K562 (cell line): ENCODE results near the gene C20orf173. TPM values are rescaled to one million over a fixed set of nuclear protein-coding genes. Genes with fewer than 3 reads are reported as not detected.

ENCODE experiments used
- polyA plus RNA-seq, 8 experiments: library from polyadenylated mRNA; depleted of rRNA in 4 of 8; stranded (reverse) in 5 of 8; unstranded in 3 of 8; fragments of >200 nt; fragmentation: Nextera tagmentation in 2 of 8; fragmentation: Illumina TruSeq in 1 of 8; extraction: Ambion mirVana in 2 of 8; extraction: Trizol in 1 of 8; gene quantifications; 2 replicates each; pipeline versions ENCODE4 v1.2.1 to v1.2.3, GENCODE V29; 2011 to 2014; ENCODE audit warnings: inconsistent platforms in 1 of 8, missing spikeins in 1 of 8
- total RNA-seq, 7 experiments: library from RNA; depleted of rRNA in 6 of 7; stranded (reverse); fragments of >200 nt in 6 of 7; fragmentation: Illumina TruSeq in 2 of 7; extraction: Trizol in 2 of 7; gene quantifications; 2 replicates each; pipeline versions ENCODE4 v1.2.1 to v1.2.3, GENCODE V29; 2011 to 2021; ENCODE audit warnings: low replicate concordance in 1 of 7

C20orf173 gene
- total and polyA plus RNA-seq, 9 of the 15 experiments (the other 6 are each of a cell fraction or from before 2014, with no cell fraction given) = not detected

Other genes starting within 250 kb of the C20orf173 start
Only the 7 nearest of the 13 such genes appear.
- 33.8 and 50.9 TPM in 2 replicates for gene UQCC1, start 117.7 kb downstream of the C20orf173 start, total RNA-seq (2014; rRNA removed)
- 37.3 and 37.4 TPM in 2 replicates for gene UQCC1, start 117.7 kb downstream of the C20orf173 start, total RNA-seq (2014; rRNA removed; fragmentation: Illumina TruSeq; extraction: Trizol)
- gene UQCC1, start 117.7 kb downstream of the C20orf173 start, total RNA-seq (2015; rRNA removed; fragmentation: Illumina TruSeq; extraction: Trizol) = 37.7 and 38.9 TPM in 2 replicates
- 50.0 and 58.5 TPM in 2 replicates for gene UQCC1, start 117.7 kb downstream of the C20orf173 start, total RNA-seq (2021)
- gene UQCC1, start 117.7 kb downstream of the C20orf173 start, polyA plus RNA-seq (2011; rRNA removed) = 59.9 and 72.3 TPM in 2 replicates
- gene UQCC1, start 117.7 kb downstream of the C20orf173 start, polyA plus RNA-seq (2014; fragmentation: Illumina TruSeq; extraction: Trizol) = 58.1 and 68.6 TPM in 2 replicates
- gene UQCC1, start 117.7 kb downstream of the C20orf173 start, polyA plus RNA-seq (2014; fragmentation: Nextera tagmentation; extraction: Ambion mirVana) = 10 to 100 TPM; 31.9 to 67.9 TPM
- 58.9 and 72.2 TPM in 2 replicates for gene UQCC1, start 117.7 kb downstream of the C20orf173 start, polyA plus RNA-seq (2014; rRNA removed)
- not detected in 2 replicates for gene GDF5, start 91.4 kb downstream of the C20orf173 start, total RNA-seq (2014; rRNA removed)
- gene GDF5, start 91.4 kb downstream of the C20orf173 start, total RNA-seq (2014; rRNA removed; fragmentation: Illumina TruSeq; extraction: Trizol) = not detected in 2 replicates
- gene GDF5, start 91.4 kb downstream of the C20orf173 start, total RNA-seq (2015; rRNA removed; fragmentation: Illumina TruSeq; extraction: Trizol) = not detected in 2 replicates
- gene GDF5, start 91.4 kb downstream of the C20orf173 start, total RNA-seq (2021) = not detected in 2 replicates
- not detected in 2 replicates for gene GDF5, start 91.4 kb downstream of the C20orf173 start, polyA plus RNA-seq (2011; rRNA removed)
- gene GDF5, start 91.4 kb downstream of the C20orf173 start, polyA plus RNA-seq (2014; fragmentation: Illumina TruSeq; extraction: Trizol) = not detected in 2 replicates
- gene GDF5, start 91.4 kb downstream of the C20orf173 start, polyA plus RNA-seq (2014; fragmentation: Nextera tagmentation; extraction: Ambion mirVana) = under 1 TPM in 1 of 2 experiments, not detected in 1; 0.01 TPM
- gene GDF5, start 91.4 kb downstream of the C20orf173 start, polyA plus RNA-seq (2014; rRNA removed) = not detected in 2 replicates
- gene CEP250, start 74.1 kb downstream of the C20orf173 start, total RNA-seq (2014; rRNA removed) = 20.6 and 31.4 TPM in 2 replicates
- gene CEP250, start 74.1 kb downstream of the C20orf173 start, total RNA-seq (2014; rRNA removed; fragmentation: Illumina TruSeq; extraction: Trizol) = 20.5 and 21.5 TPM in 2 replicates
- gene CEP250, start 74.1 kb downstream of the C20orf173 start, total RNA-seq (2015; rRNA removed; fragmentation: Illumina TruSeq; extraction: Trizol) = 25.9 and 27.3 TPM in 2 replicates
- gene CEP250, start 74.1 kb downstream of the C20orf173 start, total RNA-seq (2021) = 35.7 and 41.9 TPM in 2 replicates
- gene CEP250, start 74.1 kb downstream of the C20orf173 start, polyA plus RNA-seq (2011; rRNA removed) = 10.1 and 12.1 TPM in 2 replicates
- 16.9 and 17.2 TPM in 2 replicates for gene CEP250, start 74.1 kb downstream of the C20orf173 start, polyA plus RNA-seq (2014; fragmentation: Illumina TruSeq; extraction: Trizol)
- 1 to 10 TPM; 2.5 to 2.6 TPM for gene CEP250, start 74.1 kb downstream of the C20orf173 start, polyA plus RNA-seq (2014; fragmentation: Nextera tagmentation; extraction: Ambion mirVana)
- 20.0 and 21.2 TPM in 2 replicates for gene CEP250, start 74.1 kb downstream of the C20orf173 start, polyA plus RNA-seq (2014; rRNA removed)
- 121 and 137 TPM in 2 replicates for gene ERGIC3, start 12.4 kb upstream of the C20orf173 start, total RNA-seq (2014; rRNA removed)
- gene ERGIC3, start 12.4 kb upstream of the C20orf173 start, total RNA-seq (2014; rRNA removed; fragmentation: Illumina TruSeq; extraction: Trizol) = 117 and 147 TPM in 2 replicates
- 155 and 160 TPM in 2 replicates for gene ERGIC3, start 12.4 kb upstream of the C20orf173 start, total RNA-seq (2015; rRNA removed; fragmentation: Illumina TruSeq; extraction: Trizol)
- gene ERGIC3, start 12.4 kb upstream of the C20orf173 start, total RNA-seq (2021) = 176 and 184 TPM in 2 replicates
- gene ERGIC3, start 12.4 kb upstream of the C20orf173 start, polyA plus RNA-seq (2011; rRNA removed) = 261 and 327 TPM in 2 replicates
- 201 and 212 TPM in 2 replicates for gene ERGIC3, start 12.4 kb upstream of the C20orf173 start, polyA plus RNA-seq (2014; fragmentation: Illumina TruSeq; extraction: Trizol)
- 100 to 1,000 TPM; 243 to 278 TPM for gene ERGIC3, start 12.4 kb upstream of the C20orf173 start, polyA plus RNA-seq (2014; fragmentation: Nextera tagmentation; extraction: Ambion mirVana)
- gene ERGIC3, start 12.4 kb upstream of the C20orf173 start, polyA plus RNA-seq (2014; rRNA removed) = 153 TPM in 2 replicates
- 5.3 and 6.4 TPM in 2 replicates for gene SPAG4, start 86.2 kb upstream of the C20orf173 start, total RNA-seq (2014; rRNA removed)
- 2.0 and 2.8 TPM in 2 replicates for gene SPAG4, start 86.2 kb upstream of the C20orf173 start, total RNA-seq (2014; rRNA removed; fragmentation: Illumina TruSeq; extraction: Trizol)
- 1.5 and 3.4 TPM in 2 replicates for gene SPAG4, start 86.2 kb upstream of the C20orf173 start, total RNA-seq (2015; rRNA removed; fragmentation: Illumina TruSeq; extraction: Trizol)
- 7.2 and 9.6 TPM in 2 replicates for gene SPAG4, start 86.2 kb upstream of the C20orf173 start, total RNA-seq (2021)
- 11.4 and 12.2 TPM in 2 replicates for gene SPAG4, start 86.2 kb upstream of the C20orf173 start, polyA plus RNA-seq (2011; rRNA removed)
- 3.0 and 3.6 TPM in 2 replicates for gene SPAG4, start 86.2 kb upstream of the C20orf173 start, polyA plus RNA-seq (2014; fragmentation: Illumina TruSeq; extraction: Trizol)
- 1 to 10 TPM; 1.6 to 4.6 TPM for gene SPAG4, start 86.2 kb upstream of the C20orf173 start, polyA plus RNA-seq (2014; fragmentation: Nextera tagmentation; extraction: Ambion mirVana)
- gene SPAG4, start 86.2 kb upstream of the C20orf173 start, polyA plus RNA-seq (2014; rRNA removed) = 6.8 and 8.4 TPM in 2 replicates
- 54.4 and 83.8 TPM in 2 replicates for gene CPNE1, start 135.2 kb upstream of the C20orf173 start, total RNA-seq (2014; rRNA removed)
- gene CPNE1, start 135.2 kb upstream of the C20orf173 start, total RNA-seq (2014; rRNA removed; fragmentation: Illumina TruSeq; extraction: Trizol) = 39.7 and 42.2 TPM in 2 replicates
- gene CPNE1, start 135.2 kb upstream of the C20orf173 start, total RNA-seq (2015; rRNA removed; fragmentation: Illumina TruSeq; extraction: Trizol) = 41.9 and 42.1 TPM in 2 replicates
- gene CPNE1, start 135.2 kb upstream of the C20orf173 start, total RNA-seq (2021) = 102 and 105 TPM in 2 replicates
- 72.9 and 80.0 TPM in 2 replicates for gene CPNE1, start 135.2 kb upstream of the C20orf173 start, polyA plus RNA-seq (2011; rRNA removed)
- gene CPNE1, start 135.2 kb upstream of the C20orf173 start, polyA plus RNA-seq (2014; fragmentation: Illumina TruSeq; extraction: Trizol) = 68.6 and 69.8 TPM in 2 replicates
- gene CPNE1, start 135.2 kb upstream of the C20orf173 start, polyA plus RNA-seq (2014; fragmentation: Nextera tagmentation; extraction: Ambion mirVana) = 10 to 100 TPM; 45.5 to 56.0 TPM
- 56.0 and 65.2 TPM in 2 replicates for gene CPNE1, start 135.2 kb upstream of the C20orf173 start, polyA plus RNA-seq (2014; rRNA removed)
- gene RBM12, start 135.2 kb upstream of the C20orf173 start, total RNA-seq (2014; rRNA removed) = 33.9 and 40.8 TPM in 2 replicates
- 73.3 and 78.7 TPM in 2 replicates for gene RBM12, start 135.2 kb upstream of the C20orf173 start, total RNA-seq (2014; rRNA removed; fragmentation: Illumina TruSeq; extraction: Trizol)
- gene RBM12, start 135.2 kb upstream of the C20orf173 start, total RNA-seq (2015; rRNA removed; fragmentation: Illumina TruSeq; extraction: Trizol) = 76.5 and 76.8 TPM in 2 replicates
- gene RBM12, start 135.2 kb upstream of the C20orf173 start, total RNA-seq (2021) = 120 TPM in 2 replicates
- gene RBM12, start 135.2 kb upstream of the C20orf173 start, polyA plus RNA-seq (2011; rRNA removed) = 123 and 144 TPM in 2 replicates
- 133 and 162 TPM in 2 replicates for gene RBM12, start 135.2 kb upstream of the C20orf173 start, polyA plus RNA-seq (2014; fragmentation: Illumina TruSeq; extraction: Trizol)
- gene RBM12, start 135.2 kb upstream of the C20orf173 start, polyA plus RNA-seq (2014; fragmentation: Nextera tagmentation; extraction: Ambion mirVana) = 1 to 10 TPM; 5.0 to 10.0 TPM
- 49.1 and 57.9 TPM in 2 replicates for gene RBM12, start 135.2 kb upstream of the C20orf173 start, polyA plus RNA-seq (2014; rRNA removed)